K562 (cell line): ENCODE results near the gene ZER1. TPM values are rescaled to one million over a fixed set of nuclear protein-coding genes. Genes with fewer than 3 reads are reported as not detected.
A peak's percentile ranks its signal among the peaks of the same experiment; 100 is the strongest.

Experiments
- BRD4 ChIP-seq: fragments of 200-600 bp; sonication (generic); IDR thresholded peaks from 2 replicates; pipeline ENCODE4 v1.6.1; 2017; ENCODE audit warnings: inconsistent platforms
- COPS2 ChIP-seq: fragments of 450-650 bp; conservative IDR thresholded peaks from 2 replicates; pipeline ENCODE4 v1.6.1; 2016; ENCODE audit warnings: mild to moderate bottlenecking, moderate library complexity
- MEF2D ChIP-seq: conservative IDR thresholded peaks from 2 replicates; pipeline ENCODE4 v1.6.1; 2016; ENCODE audit warnings: low read depth, missing genetic modification characterization, missing compliant biosample characterization
- MEIS2 ChIP-seq: fragments of 450-650 bp; IDR thresholded peaks from 2 replicates; pipeline ENCODE4 v1.6.1; 2014; ENCODE audit warnings: mild to moderate bottlenecking; ENCODE audit not compliant: partially characterized antibody
- SREBF1 ChIP-seq: fragments of 150-350 bp; IDR thresholded peaks from 2 replicates; pipeline ENCODE4 v1.6.1; 2014; ENCODE audit warnings: antibody characterized with exemption, low read depth, low read length, borderline replicate concordance
- TOE1 ChIP-seq, 2 experiments: fragments of 450-650 bp in 1 of 2; sonication (generic) in 1 of 2; formaldehyde crosslinking in 1 of 2; IDR thresholded peaks; 2 replicates each; pipeline versions ENCODE4 v1.7.1 to v1.8.0; 2016 to 2022; ENCODE audit warnings: borderline replicate concordance in 2 of 2, mild to moderate bottlenecking in 2 of 2, antibody characterized with exemption in 1 of 2, inconsistent platforms in 1 of 2, low read depth in 1 of 2, missing genetic modification reagents in 1 of 2, moderate library complexity in 1 of 2
- ZKSCAN8 ChIP-seq: fragments of 200-800 bp; sonication (Bioruptor generic); IDR thresholded peaks from 2 replicates; pipeline ENCODE4 v1.6.1; 2016; ENCODE audit warnings: missing genetic modification characterization, missing compliant biosample characterization
- ZNF165 ChIP-seq: fragments of 250-450 bp; sonication (Bioruptor Pico); IDR thresholded peaks from 2 replicates; pipeline ENCODE4 v1.4.0; 2020; ENCODE audit warnings: borderline replicate concordance
- ZNF354B ChIP-seq: fragments of 250-450 bp; sonication (Bioruptor Pico); IDR thresholded peaks from 2 replicates; pipeline ENCODE4 v1.4.0; 2020
- ZNF76 ChIP-seq: fragments of 250-450 bp; sonication (Bioruptor Pico); IDR thresholded peaks from 2 replicates; pipeline ENCODE4 v1.4.0; 2020; ENCODE audit warnings: mild to moderate bottlenecking, moderate library complexity, borderline replicate concordance
- ZNF764 ChIP-seq: fragments of 250-450 bp; sonication (Bioruptor Pico); IDR thresholded peaks from 2 replicates; pipeline ENCODE4 v1.4.0; 2020; ENCODE audit warnings: low read depth, mild to moderate bottlenecking, moderate library complexity
- ZNF785 ChIP-seq: fragments of 250-450 bp; sonication (Bioruptor Pico); IDR thresholded peaks from 2 replicates; pipeline ENCODE4 v1.4.0; 2020; ENCODE audit warnings: mild to moderate bottlenecking
- ZSCAN32 ChIP-seq: fragments of 450-650 bp; formaldehyde crosslinking; IDR thresholded peaks from 2 replicates; pipeline ENCODE4 v1.4.0; 2020; ENCODE audit warnings: mild to moderate bottlenecking, moderate library complexity
- polyA plus RNA-seq, 8 experiments: library from polyadenylated mRNA; depleted of rRNA in 4 of 8; stranded (reverse) in 5 of 8; unstranded in 3 of 8; fragments of >200 nt; fragmentation: Nextera tagmentation in 2 of 8; fragmentation: Illumina TruSeq in 1 of 8; extraction: Ambion mirVana in 2 of 8; extraction: Trizol in 1 of 8; gene quantifications; 2 replicates each; pipeline versions ENCODE4 v1.2.1 to v1.2.3, GENCODE V29; 2011 to 2014; ENCODE audit warnings: inconsistent platforms in 1 of 8, missing spikeins in 1 of 8
- total RNA-seq, 7 experiments: library from RNA; depleted of rRNA in 6 of 7; stranded (reverse); fragments of >200 nt in 6 of 7; fragmentation: Illumina TruSeq in 2 of 7; extraction: Trizol in 2 of 7; gene quantifications; 2 replicates each; pipeline versions ENCODE4 v1.2.1 to v1.2.3, GENCODE V29; 2011 to 2021; ENCODE audit warnings: low replicate concordance in 1 of 7
- TF ChIP-seq, protein P1 (sequence below): fragments of 250-450 bp; sonication (Bioruptor Pico); IDR thresholded peaks from 2 replicates; pipeline ENCODE4 v1.5.1; 2021; ENCODE audit warnings: mild to moderate bottlenecking
- TF ChIP-seq, protein P2 (sequence below), 2 experiments: fragments of 450-650 bp in 1 of 2; IDR thresholded peaks; 2 replicates each; pipeline ENCODE4 v1.6.1; 2011 to 2017; ENCODE audit warnings: low read depth in 2 of 2, antibody characterized with exemption in 1 of 2, borderline replicate concordance in 1 of 2, low read length in 1 of 2, mild to moderate bottlenecking in 1 of 2, mixed read lengths in 1 of 2; ENCODE audit not compliant: control insufficient read depth in 1 of 2
- TF ChIP-seq, protein P3 (sequence below): fragments of 450-650 bp; formaldehyde crosslinking; IDR thresholded peaks from 2 replicates; pipeline ENCODE4 v1.4.0; 2022; ENCODE audit warnings: mild to moderate bottlenecking, moderate library complexity
- TF ChIP-seq, protein P4 (sequence below), 2 experiments: fragments of 250-450 bp in 1 of 2; fragments of 450-650 bp in 1 of 2; sonication (Bioruptor Pico) in 1 of 2; IDR thresholded peaks; 2 replicates each; pipeline versions ENCODE4 v1.6.1 to v1.8.0; 2016 to 2021; ENCODE audit warnings: mild to moderate bottlenecking in 2 of 2, moderate library complexity in 2 of 2, missing compliant biosample characterization in 1 of 2, missing genetic modification characterization in 1 of 2

The ZER1 gene
- total and polyA plus RNA-seq, 9 of the 15 experiments (the other 6 are each of a cell fraction or from before 2014, with no cell fraction given), result 0.07 to 10.7 (median 6.2) TPM

DNA sequence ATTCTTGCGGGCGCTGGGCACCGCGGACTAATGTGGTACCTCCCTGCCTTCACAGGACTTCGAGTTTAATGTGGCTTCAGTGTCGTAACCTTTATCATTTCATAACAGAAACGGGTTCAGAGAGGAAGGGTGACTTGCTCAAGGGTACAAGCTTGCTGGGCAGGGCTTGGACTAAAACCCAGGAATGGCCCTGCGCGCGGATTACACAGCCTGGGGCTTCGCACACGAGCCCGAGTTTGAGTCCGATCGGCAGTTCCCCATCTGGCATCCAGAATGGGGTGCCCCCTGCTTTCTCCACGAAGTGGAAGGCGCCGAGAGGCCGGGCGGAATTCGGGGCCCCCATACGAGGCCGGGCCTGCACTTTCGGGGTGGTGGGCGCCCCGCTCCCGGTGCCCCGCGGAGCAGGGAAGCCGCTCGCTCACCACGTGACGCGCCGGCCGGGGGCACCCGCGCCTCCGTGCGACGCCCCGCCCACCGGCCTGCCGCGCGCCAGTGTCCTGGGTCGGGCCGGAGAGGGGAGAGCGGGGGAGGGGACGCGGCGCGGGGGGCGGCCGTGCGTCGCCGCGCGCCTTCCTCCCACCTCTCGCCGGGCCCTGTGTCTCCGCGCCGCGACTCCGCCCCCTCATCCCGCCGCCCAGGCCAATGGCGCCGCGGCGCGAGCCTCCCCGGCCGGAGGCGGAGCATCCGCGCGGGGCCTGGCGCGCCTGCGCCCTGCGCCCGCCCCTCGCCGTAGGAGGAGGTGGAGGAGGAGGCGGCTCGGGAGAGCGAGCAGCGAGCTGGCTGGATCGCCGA lies 83.0 kb downstream of the ZER1 start, which contains the start of gene SET (continued):
- TF ChIP-seq ZNF354B (CRISPR knock-in tag) (peak; percentile 40; the same call in 1 of the 2 replicates), ZNF764 (CRISPR knock-in tag) (peak; percentile 82), ZNF785 (no peak), ZNF76 (peak; percentile 95), COPS2 (no peak), ZNF165 (CRISPR knock-in tag) (peak; percentile 86; the same call in 1 of the 2 replicates), BRD4 (peak; percentile 72; the same call in 1 of the 2 replicates), MEIS2 (peak; percentile 78), MEF2D (tag) (no peak; the same call in 1 of the 2 replicates), ZKSCAN8 (CRISPR knock-in tag) (no peak), ZSCAN32 (CRISPR knock-in tag) (peak; percentile 50; the same call in 1 of the 2 replicates), TOE1 (IDR thresholded peaks at IDR 0.05; ENCODE audit: borderline replicate concordance) (peak; percentile 88; the same call in 1 of the 2 replicates), TOE1 (CRISPR knock-in tag; IDR thresholded peaks at IDR 0.05; ENCODE audit: borderline replicate concordance, low read depth) (peak; percentile 82; the same call in 1 of the 2 replicates), SREBF1 (no peak)
- TF ChIP-seq, protein P1, sequence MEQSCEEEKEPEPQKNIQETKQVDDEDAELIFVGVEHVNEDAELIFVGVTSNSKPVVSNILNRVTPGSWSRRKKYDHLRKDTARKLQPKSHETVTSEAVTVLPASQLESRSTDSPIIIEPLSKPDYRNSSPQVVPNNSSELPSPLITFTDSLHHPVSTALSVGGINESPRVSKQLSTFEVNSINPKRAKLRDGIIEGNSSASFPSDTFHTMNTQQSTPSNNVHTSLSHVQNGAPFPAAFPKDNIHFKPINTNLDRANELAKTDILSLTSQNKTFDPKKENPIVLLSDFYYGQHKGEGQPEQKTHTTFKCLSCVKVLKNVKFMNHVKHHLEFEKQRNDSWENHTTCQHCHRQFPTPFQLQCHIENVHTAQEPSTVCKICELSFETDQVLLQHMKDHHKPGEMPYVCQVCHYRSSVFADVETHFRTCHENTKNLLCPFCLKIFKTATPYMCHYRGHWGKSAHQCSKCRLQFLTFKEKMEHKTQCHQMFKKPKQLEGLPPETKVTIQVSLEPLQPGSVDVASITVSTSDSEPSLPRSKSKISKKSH (CRISPR knock-in tag), result peak; percentile 25; the same call in 1 of the 2 replicates
- TF ChIP-seq, protein P2, sequence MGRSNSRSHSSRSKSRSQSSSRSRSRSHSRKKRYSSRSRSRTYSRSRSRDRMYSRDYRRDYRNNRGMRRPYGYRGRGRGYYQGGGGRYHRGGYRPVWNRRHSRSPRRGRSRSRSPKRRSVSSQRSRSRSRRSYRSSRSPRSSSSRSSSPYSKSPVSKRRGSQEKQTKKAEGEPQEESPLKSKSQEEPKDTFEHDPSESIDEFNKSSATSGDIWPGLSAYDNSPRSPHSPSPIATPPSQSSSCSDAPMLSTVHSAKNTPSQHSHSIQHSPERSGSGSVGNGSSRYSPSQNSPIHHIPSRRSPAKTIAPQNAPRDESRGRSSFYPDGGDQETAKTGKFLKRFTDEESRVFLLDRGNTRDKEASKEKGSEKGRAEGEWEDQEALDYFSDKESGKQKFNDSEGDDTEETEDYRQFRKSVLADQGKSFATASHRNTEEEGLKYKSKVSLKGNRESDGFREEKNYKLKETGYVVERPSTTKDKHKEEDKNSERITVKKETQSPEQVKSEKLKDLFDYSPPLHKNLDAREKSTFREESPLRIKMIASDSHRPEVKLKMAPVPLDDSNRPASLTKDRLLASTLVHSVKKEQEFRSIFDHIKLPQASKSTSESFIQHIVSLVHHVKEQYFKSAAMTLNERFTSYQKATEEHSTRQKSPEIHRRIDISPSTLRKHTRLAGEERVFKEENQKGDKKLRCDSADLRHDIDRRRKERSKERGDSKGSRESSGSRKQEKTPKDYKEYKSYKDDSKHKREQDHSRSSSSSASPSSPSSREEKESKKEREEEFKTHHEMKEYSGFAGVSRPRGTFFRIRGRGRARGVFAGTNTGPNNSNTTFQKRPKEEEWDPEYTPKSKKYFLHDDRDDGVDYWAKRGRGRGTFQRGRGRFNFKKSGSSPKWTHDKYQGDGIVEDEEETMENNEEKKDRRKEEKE (IDR thresholded peaks at IDR 0.05; ENCODE audit: borderline replicate concordance in 1 of 2, control insufficient read depth in 1 of 2, low read depth in 2 of 2, low read length in 1 of 2), result no peak
- TF ChIP-seq, protein P3, sequence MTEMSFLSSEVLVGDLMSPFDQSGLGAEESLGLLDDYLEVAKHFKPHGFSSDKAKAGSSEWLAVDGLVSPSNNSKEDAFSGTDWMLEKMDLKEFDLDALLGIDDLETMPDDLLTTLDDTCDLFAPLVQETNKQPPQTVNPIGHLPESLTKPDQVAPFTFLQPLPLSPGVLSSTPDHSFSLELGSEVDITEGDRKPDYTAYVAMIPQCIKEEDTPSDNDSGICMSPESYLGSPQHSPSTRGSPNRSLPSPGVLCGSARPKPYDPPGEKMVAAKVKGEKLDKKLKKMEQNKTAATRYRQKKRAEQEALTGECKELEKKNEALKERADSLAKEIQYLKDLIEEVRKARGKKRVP (CRISPR knock-in tag), result peak; percentile 64; the same call in 1 of the 2 replicates
- TF ChIP-seq, protein P4, sequence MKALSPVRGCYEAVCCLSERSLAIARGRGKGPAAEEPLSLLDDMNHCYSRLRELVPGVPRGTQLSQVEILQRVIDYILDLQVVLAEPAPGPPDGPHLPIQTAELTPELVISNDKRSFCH (CRISPR knock-in tag; IDR thresholded peaks at IDR 0.05), result 0 out of 2 replicates have a peak, but pooled peaks have one; percentile 44
- TF ChIP-seq, protein P4 (tag; IDR thresholded peaks at IDR 0.05), result peak; percentile 93
